Urothelium cell line (cell line): Measurements from ENCODE around the gene OGG1.
"Not testable (repeated sequence)": the region's sequence is repeated elsewhere in the genome, so short reads cannot be mapped to it uniquely, and the experiment has no call there.

Source experiments
- DNase-seq: peaks from one replicate; pipeline ENCODE4 v3.0.0; 2011; ENCODE audit warnings: low spot score, mixed read lengths
- FAIRE-seq: peaks from 2 replicates; lab custom pipeline; 2011; peaks lifted over from hg19 to GRCh38; lab: Jason Lieb, UNC

The OGG1 gene

GRCh38 chr3:9760779-9761505 lies 11.2 kb downstream of the OGG1 start:
- DNase-seq (no peak), FAIRE-seq (no peak)

GRCh38 chr3:9761919-9762318 lies 12.2 kb downstream of the OGG1 start:
- FAIRE-seq (no peak), DNase-seq (no peak)

GRCh38 chr3:9762871-9763270 lies 13.1 kb downstream of the OGG1 start:
- FAIRE-seq (no peak), DNase-seq (no peak)

- FAIRE-seq = no peak
- no peak for DNase-seq
Measured at GRCh38 chr3:9765865-9766264, 16.1 kb downstream of the OGG1 start.

GRCh38 chr3:9767418-9767817 lies 17.7 kb downstream of the OGG1 start:
- DNase-seq = no peak
- FAIRE-seq = no peak

- DNase-seq (no peak), FAIRE-seq (no peak)
Measured at GRCh38 chr3:9768141-9768775, 18.5 kb downstream of the OGG1 start.

- DNase-seq (no peak), FAIRE-seq (no peak)
Measured at GRCh38 chr3:9769012-9769411, 19.3 kb downstream of the OGG1 start.

- peak; percentile 90 for DNase-seq
- FAIRE-seq = no peak
Measured at GRCh38 chr3:9769426-9770275, 19.9 kb downstream of the OGG1 start, which contains the start of gene CAMK1. TSS of gene CAMK1 (minus strand) at chr3:9769947. CDS start at chr3:9767749, 2,198 bp downstream.

- DNase-seq = no peak
Measured at GRCh38 chr3:9770276-9770812, 20.6 kb downstream of the OGG1 start.

GRCh38 chr3:9771007-9771406 lies 21.3 kb downstream of the OGG1 start:
- not testable (repeated sequence) for FAIRE-seq, DNase-seq

More at GRCh38 chr3:9770276-9770812, 20.6 kb downstream of the OGG1 start:
- no peak for FAIRE-seq

GRCh38 chr3:9776896-9777693 lies 27.3 kb downstream of the OGG1 start:
- FAIRE-seq = no peak
- DNase-seq = no peak

GRCh38 chr3:9777694-9778021 lies 27.9 kb downstream of the OGG1 start:
- DNase-seq (no peak), FAIRE-seq (no peak)

GRCh38 chr3:9778143-9779074 lies 28.7 kb downstream of the OGG1 start:
- FAIRE-seq (no peak), DNase-seq (no peak)

GRCh38 chr3:9779075-9779593 lies 29.4 kb downstream of the OGG1 start:
- no peak for FAIRE-seq
- no peak for DNase-seq

- no peak for FAIRE-seq
Measured at GRCh38 chr3:9779721-9780457, 30.1 kb downstream of the OGG1 start.

GRCh38 chr3:9780458-9780812 lies 30.7 kb downstream of the OGG1 start:
- DNase-seq (no peak), FAIRE-seq (no peak)

More at GRCh38 chr3:9779721-9780457, 30.1 kb downstream of the OGG1 start:
- no peak for DNase-seq

- no peak for FAIRE-seq
Measured at GRCh38 chr3:9780910-9781309, 31.2 kb downstream of the OGG1 start.

GRCh38 chr3:9781551-9781950 lies 31.8 kb downstream of the OGG1 start:
- no peak for FAIRE-seq
- DNase-seq = no peak

More at GRCh38 chr3:9780910-9781309, 31.2 kb downstream of the OGG1 start:
- DNase-seq = no peak
